Stimulated activated CD4-positive, alpha-beta T cell treated with anti-CD3 and anti-CD28 coated beads, Interleukin-1b, Interleukin-23, amount 100 ng/mL, for 48 hours (primary cell): ENCODE data around the gene GRK2.
A peak's percentile ranks its signal among the peaks of the same experiment; 100 is the strongest.

ENCODE experiments used
- DNase-seq: peaks from one replicate; pipeline ENCODE4 v3.0.0-alpha.2; 2020

Gene GRK2

GRCh38 chr11:67271541-67272284 is 5.4 kb downstream of the GRK2 start:
- DNase-seq, result peak; percentile 73

GRCh38 chr11:67272327-67273259 is 6.3 kb downstream of the GRK2 start:
- DNase-seq, result peak; percentile 54

- DNase-seq, result no peak
Measured at GRCh38 chr11:67273260-67273990, 7.2 kb downstream of the GRK2 start.

GRCh38 chr11:67274768-67275605 is 8.7 kb downstream of the GRK2 start:
- peak; percentile 1 for DNase-seq

GRCh38 chr11:67275606-67276409 is 9.5 kb downstream of the GRK2 start:
- peak; percentile 37 for DNase-seq

- peak; percentile 55 for DNase-seq
Measured at GRCh38 chr11:67276781-67277230, 10.5 kb downstream of the GRK2 start.

GRCh38 chr11:67277231-67277961 is 11.1 kb downstream of the GRK2 start:
- DNase-seq, result peak; percentile 91

GRCh38 chr11:67278135-67278938 is 12.1 kb downstream of the GRK2 start:
- no peak for DNase-seq

GRCh38 chr11:67278939-67279588 is 12.8 kb downstream of the GRK2 start:
- DNase-seq, result peak; percentile 0

- no peak for DNase-seq
Measured at GRCh38 chr11:67279589-67280340, 13.5 kb downstream of the GRK2 start.

- no peak for DNase-seq
Measured at GRCh38 chr11:67280341-67280787, 14.1 kb downstream of the GRK2 start.

- peak; percentile 2 for DNase-seq
Measured at GRCh38 chr11:67280788-67281551, 14.7 kb downstream of the GRK2 start.

GRCh38 chr11:67281552-67282150 is 15.4 kb downstream of the GRK2 start:
- peak; percentile 1 for DNase-seq

GRCh38 chr11:67282155-67282875 is 16.0 kb downstream of the GRK2 start:
- peak; percentile 1 for DNase-seq

- no peak for DNase-seq
Measured at GRCh38 chr11:67282876-67283371, 16.7 kb downstream of the GRK2 start.

- no peak for DNase-seq
Measured at GRCh38 chr11:67283481-67283963, 17.2 kb downstream of the GRK2 start.
